RWPE2 (cell line): ENCODE measurements around the gene SPTLC2.
"Not testable (repeated sequence)": the region's sequence is repeated elsewhere in the genome, so short reads cannot be mapped to it uniquely, and the experiment has no call there.

Experiments
- ATAC-seq: fragments of 200-7000 bp; cut with Tn5 transposase; 3 replicates; pipeline ENCODE4 v1.9.1; 2021; ENCODE audit warnings: low read depth
- DNase-seq: peaks from one replicate; pipeline ENCODE4 v3.0.0-alpha.2; 2020; ENCODE audit warnings: low spot score
- H3K27ac ChIP-seq: fragments of 450-650 bp; 2 replicates; pipeline ENCODE4 v1.5.1; 2017; ENCODE audit warnings: mild to moderate bottlenecking; ENCODE audit not compliant: poor library complexity, severe bottlenecking
- H3K27me3 ChIP-seq: fragments of 250-450 bp; sonication (Bioruptor Pico); 2 replicates; pipeline ENCODE4 v1.5.1; 2021; ENCODE audit warnings: mild to moderate bottlenecking, moderate library complexity; ENCODE audit not compliant: insufficient read depth, poor library complexity, severe bottlenecking
- H3K36me3 ChIP-seq: fragments of 250-450 bp; sonication (Bioruptor Pico); 2 replicates; pipeline ENCODE4 v1.5.1; 2020; ENCODE audit warnings: low read depth, mild to moderate bottlenecking, moderate library complexity
- H3K4me1 ChIP-seq: fragments of 250-450 bp; sonication (Bioruptor Pico); 2 replicates; pipeline ENCODE4 v1.5.1; 2021; ENCODE audit warnings: mild to moderate bottlenecking, moderate library complexity; ENCODE audit not compliant: insufficient read depth, poor library complexity, severe bottlenecking
- H3K4me3 ChIP-seq: fragments of 250-450 bp; sonication (Bioruptor Pico); 2 replicates; pipeline ENCODE4 v1.5.1; 2021; ENCODE audit warnings: mild to moderate bottlenecking, moderate library complexity; ENCODE audit not compliant: severe bottlenecking
- H3K9me3 ChIP-seq: fragments of 250-450 bp; sonication (Bioruptor Pico); 2 replicates; pipeline ENCODE4 v1.5.1; 2021; ENCODE audit warnings: mild to moderate bottlenecking, moderate library complexity; ENCODE audit not compliant: severe bottlenecking
- TF ChIP-seq, protein P1 (sequence below): fragments of 450-650 bp; IDR thresholded peaks from one replicate; pipeline ENCODE4 v1.5.1; 2017; ENCODE audit warnings: mild to moderate bottlenecking, moderate library complexity; ENCODE audit not compliant: poor library complexity, severe bottlenecking

Gene SPTLC2

DNA sequence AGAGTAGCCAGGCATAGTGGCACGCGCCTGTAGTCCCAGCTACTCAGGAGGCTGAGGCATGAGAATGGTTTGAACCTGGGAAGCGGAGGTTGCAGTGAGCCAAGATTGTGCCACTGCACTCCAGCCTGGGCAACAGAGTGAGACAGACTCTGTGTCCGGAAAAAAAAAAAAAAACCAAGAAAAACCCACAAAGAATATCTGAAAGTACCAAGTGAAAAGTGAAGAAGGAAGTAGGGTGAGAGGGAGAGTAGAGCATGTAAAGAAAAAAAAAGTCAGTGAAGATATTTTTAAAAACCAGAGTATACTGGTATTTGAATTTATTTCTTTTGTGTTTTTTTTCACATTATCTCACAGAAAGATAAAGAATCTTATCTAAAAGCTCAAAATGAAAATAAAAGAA is 74.5 kb downstream of the SPTLC2 start:
- no peak for ATAC-seq
- TF ChIP-seq, protein P1, sequence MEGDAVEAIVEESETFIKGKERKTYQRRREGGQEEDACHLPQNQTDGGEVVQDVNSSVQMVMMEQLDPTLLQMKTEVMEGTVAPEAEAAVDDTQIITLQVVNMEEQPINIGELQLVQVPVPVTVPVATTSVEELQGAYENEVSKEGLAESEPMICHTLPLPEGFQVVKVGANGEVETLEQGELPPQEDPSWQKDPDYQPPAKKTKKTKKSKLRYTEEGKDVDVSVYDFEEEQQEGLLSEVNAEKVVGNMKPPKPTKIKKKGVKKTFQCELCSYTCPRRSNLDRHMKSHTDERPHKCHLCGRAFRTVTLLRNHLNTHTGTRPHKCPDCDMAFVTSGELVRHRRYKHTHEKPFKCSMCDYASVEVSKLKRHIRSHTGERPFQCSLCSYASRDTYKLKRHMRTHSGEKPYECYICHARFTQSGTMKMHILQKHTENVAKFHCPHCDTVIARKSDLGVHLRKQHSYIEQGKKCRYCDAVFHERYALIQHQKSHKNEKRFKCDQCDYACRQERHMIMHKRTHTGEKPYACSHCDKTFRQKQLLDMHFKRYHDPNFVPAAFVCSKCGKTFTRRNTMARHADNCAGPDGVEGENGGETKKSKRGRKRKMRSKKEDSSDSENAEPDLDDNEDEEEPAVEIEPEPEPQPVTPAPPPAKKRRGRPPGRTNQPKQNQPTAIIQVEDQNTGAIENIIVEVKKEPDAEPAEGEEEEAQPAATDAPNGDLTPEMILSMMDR = no peak
- Histone ChIP-seq H3K27ac (no peak overlapping the region), H3K36me3 (peaks cover 35% of the 10 kb centered on the region), H3K4me1 (no peaks in the 10 kb centered on the region), H3K9me3 (no peaks in the 10 kb centered on the region), H3K27me3 (no peaks in the 10 kb centered on the region), H3K4me3 (no peak overlapping the region)
- no peak for DNase-seq

DNA sequence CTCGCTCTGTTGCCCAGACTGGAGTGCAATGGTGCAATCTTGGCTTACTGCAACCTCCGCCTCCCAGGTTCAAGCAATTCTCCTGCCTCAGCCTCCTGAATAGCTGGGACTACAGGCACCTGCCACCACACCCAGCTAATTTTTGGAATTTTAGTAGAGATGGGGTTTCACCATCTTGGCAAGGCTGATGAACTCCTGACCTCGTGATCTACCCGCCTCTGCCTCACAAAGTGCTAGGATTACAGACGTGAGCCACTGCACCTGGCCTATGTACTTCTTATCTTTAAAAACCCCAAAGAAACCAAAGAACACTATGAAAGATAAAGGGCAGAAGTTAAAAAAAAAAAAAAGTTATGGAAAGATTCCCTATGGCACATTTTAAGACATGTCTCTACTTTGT is 79.5 kb downstream of the SPTLC2 start:
- H3K27me3 ChIP-seq, ATAC-seq, DNase-seq, H3K9me3 ChIP-seq, H3K4me1 ChIP-seq, H3K4me3 ChIP-seq, H3K27ac ChIP-seq: not testable (repeated sequence)
- H3K36me3 ChIP-seq = peaks cover 30% of the 10 kb centered on the region

DNA sequence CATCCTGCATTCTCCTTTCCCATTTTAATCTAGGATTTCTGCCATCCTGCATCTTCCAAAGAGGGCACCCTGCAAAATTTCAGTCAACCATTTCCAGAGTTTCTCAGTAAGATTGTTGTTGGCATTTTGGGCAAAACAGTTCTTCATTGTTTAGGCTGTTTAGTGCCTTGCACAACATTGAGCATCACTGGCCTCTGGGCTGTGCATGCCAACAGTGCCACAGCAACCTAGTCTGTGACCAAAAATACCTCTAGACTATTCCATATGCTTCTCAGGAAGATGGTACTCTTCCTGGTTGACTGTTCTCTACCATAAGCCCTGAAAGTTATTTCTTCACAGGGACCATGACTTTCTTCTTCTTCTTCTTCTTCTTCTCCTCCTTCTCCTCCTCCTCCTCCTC is 85.4 kb downstream of the SPTLC2 start:
- H3K9me3 ChIP-seq = no peaks in the 10 kb centered on the region
- no peak overlapping the region for H3K4me3 ChIP-seq
- no peaks in the 10 kb centered on the region for H3K27me3 ChIP-seq
- ATAC-seq (no peak), DNase-seq (no peak)
- TF ChIP-seq, protein P1 = no peak
- no peak overlapping the region for H3K27ac ChIP-seq
- H3K4me1 ChIP-seq = no peaks in the 10 kb centered on the region
- peaks cover 29% of the 10 kb centered on the region for H3K36me3 ChIP-seq

DNA sequence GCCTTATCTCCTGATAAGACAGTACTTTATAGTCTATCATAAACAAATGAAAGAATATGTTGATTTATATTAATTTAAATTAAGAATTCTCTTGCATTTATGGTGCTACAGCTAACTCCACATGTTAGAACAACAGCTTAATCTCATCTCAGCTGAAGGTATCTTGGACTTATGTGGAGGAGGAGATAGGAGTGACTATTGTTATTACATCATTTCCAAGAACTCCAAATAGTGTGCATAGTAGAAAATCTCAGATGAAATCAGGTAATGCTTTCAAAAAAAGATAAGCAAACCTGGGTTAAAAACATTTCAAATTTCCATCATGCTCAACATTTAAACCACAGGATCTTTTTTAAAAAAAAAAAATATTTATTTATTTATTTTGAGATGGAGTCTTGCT is 86.5 kb downstream of the SPTLC2 start:
- TF ChIP-seq, protein P1 = no peak
- peaks cover 23% of the 10 kb centered on the region for H3K36me3 ChIP-seq
- ATAC-seq (no peak), DNase-seq (no peak)
- H3K4me1 ChIP-seq = no peaks in the 10 kb centered on the region
- H3K9me3 ChIP-seq = no peaks in the 10 kb centered on the region
- no peak overlapping the region for H3K27ac ChIP-seq
- no peak overlapping the region for H3K4me3 ChIP-seq
- no peaks in the 10 kb centered on the region for H3K27me3 ChIP-seq

DNA sequence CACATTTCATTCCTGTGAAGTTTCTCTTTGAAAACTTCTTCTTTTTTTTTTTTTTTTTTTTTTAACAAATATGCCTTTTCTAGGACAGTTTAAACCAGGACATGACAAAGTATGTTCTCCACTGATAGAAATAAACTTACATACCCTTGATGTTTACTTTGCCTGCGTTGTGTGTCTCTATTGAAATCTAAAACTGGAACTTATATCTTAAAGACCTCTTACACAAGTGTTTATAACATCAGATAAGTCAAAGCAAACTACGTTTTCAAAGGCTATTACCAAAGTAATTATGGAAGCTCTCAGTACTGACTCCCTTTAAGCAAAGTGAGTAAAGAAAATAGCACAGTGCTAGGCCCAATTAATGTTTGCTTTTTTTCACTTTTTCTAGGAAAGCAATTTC is 87.2 kb downstream of the SPTLC2 start:
- no peak overlapping the region for H3K4me3 ChIP-seq
- no peaks in the 10 kb centered on the region for H3K9me3 ChIP-seq
- TF ChIP-seq, protein P1 = no peak
- ATAC-seq (no peak), DNase-seq (no peak)
- H3K4me1 ChIP-seq = no peaks in the 10 kb centered on the region
- H3K36me3 ChIP-seq = peaks cover 21% of the 10 kb centered on the region
- H3K27ac ChIP-seq = no peak overlapping the region
- no peaks in the 10 kb centered on the region for H3K27me3 ChIP-seq

DNA sequence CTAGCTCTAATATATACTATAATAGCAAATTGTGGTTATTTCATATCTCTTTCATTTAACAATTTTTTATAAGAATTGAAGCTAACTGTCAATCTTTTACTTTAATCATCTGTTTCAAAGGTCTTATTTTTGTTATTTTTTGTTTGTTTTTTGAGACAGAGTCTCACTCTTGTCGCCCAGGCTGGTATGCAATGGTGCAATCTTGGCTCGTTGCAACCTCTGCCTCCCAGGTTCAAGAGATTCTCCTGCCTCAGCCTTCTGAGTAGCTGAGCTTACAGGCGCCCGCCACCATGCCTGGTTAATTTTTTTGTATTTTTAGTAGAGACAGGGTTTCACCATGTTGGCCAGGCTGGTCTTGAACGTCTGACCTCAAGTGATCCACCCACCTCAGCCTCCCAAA is 87.7 kb downstream of the SPTLC2 start:
- H3K27me3 ChIP-seq, ATAC-seq, H3K4me3 ChIP-seq, DNase-seq, H3K4me1 ChIP-seq, H3K9me3 ChIP-seq, H3K27ac ChIP-seq: not testable (repeated sequence)
- H3K36me3 ChIP-seq = peaks cover 21% of the 10 kb centered on the region
